GM23338 (cell line): ENCODE data around the gene MICAL3. TPM values are rescaled to one million over a fixed set of nuclear protein-coding genes. Genes with fewer than 3 reads are reported as not detected.

Experiments
- ATAC-seq: fragments of 200-7000 bp; cut with Tn5 transposase; 3 replicates; pipeline ENCODE4 v1.9.1; 2020
- DNase-seq: peaks from one replicate; pipeline ENCODE4 v3.0.0-alpha.2; 2015; ENCODE audit warnings: low spot score
- H2AFZ ChIP-seq: fragments of 200-600 bp; sonication (generic); 2 replicates; pipeline ENCODE4 v1.8.0; 2016; ENCODE audit warnings: antibody characterized with exemption, mild to moderate bottlenecking, moderate library complexity
- H3F3A ChIP-seq: fragments of 200-600 bp; sonication (generic); replicated peaks from 2 replicates; pipeline ENCODE4 v1.8.0; 2017; ENCODE audit warnings: antibody characterized with exemption, mixed run types, low read depth
- H3K27ac ChIP-seq: fragments of 200-600 bp; sonication (generic); 2 replicates; pipeline ENCODE4 v1.6.1; 2016; ENCODE audit warnings: low read depth
- H3K27me3 ChIP-seq: fragments of 200-600 bp; sonication (generic); 2 replicates; pipeline ENCODE4 v1.8.0; 2016; ENCODE audit warnings: mild to moderate bottlenecking, mixed run types, moderate library complexity; ENCODE audit not compliant: insufficient read depth
- H3K36me3 ChIP-seq: fragments of 200-600 bp; sonication (generic); 2 replicates; pipeline ENCODE4 v1.8.0; 2016; ENCODE audit warnings: mild to moderate bottlenecking; ENCODE audit not compliant: insufficient read depth
- H3K4me1 ChIP-seq: fragments of 200-600 bp; sonication (generic); 2 replicates; pipeline ENCODE4 v1.8.0; 2016; ENCODE audit warnings: mild to moderate bottlenecking, moderate library complexity; ENCODE audit not compliant: insufficient read depth
- H3K4me2 ChIP-seq: fragments of 200-600 bp; sonication (generic); 2 replicates; pipeline ENCODE4 v1.7.1; 2017; ENCODE audit warnings: mixed run types
- H3K4me3 ChIP-seq: fragments of 200-600 bp; sonication (generic); 2 replicates; pipeline ENCODE4 v1.6.1; 2016; ENCODE audit warnings: mixed run types
- H3K79me2 ChIP-seq: fragments of 200-600 bp; sonication (generic); replicated peaks from 2 replicates; pipeline ENCODE4 v1.8.0; 2017; ENCODE audit warnings: mild to moderate bottlenecking; ENCODE audit not compliant: insufficient read depth
- H3K9me2 ChIP-seq: fragments of 200-600 bp; sonication (generic); 2 replicates; pipeline ENCODE4 v1.8.0; 2017; ENCODE audit not compliant: insufficient read depth
- H4K20me1 ChIP-seq: fragments of 200-600 bp; sonication (generic); replicated peaks from 2 replicates; pipeline ENCODE4 v1.8.0; 2017; ENCODE audit warnings: mild to moderate bottlenecking; ENCODE audit not compliant: insufficient read depth
- H3K27ac Mint-ChIP-seq: 2 replicates; pipeline ENCODE4 v1.8.0; 2020; ENCODE audit warnings: inconsistent platforms, mild to moderate bottlenecking, moderate library complexity, mixed read lengths
- H3K27me3 Mint-ChIP-seq: 3 replicates; pipeline ENCODE4 v1.8.0; 2022; ENCODE audit warnings: low read depth, mild to moderate bottlenecking, moderate library complexity, mixed read lengths, inconsistent platforms; ENCODE audit not compliant: insufficient read depth, poor library complexity
- H3K36me3 Mint-ChIP-seq: 3 replicates; pipeline ENCODE4 v1.8.0; 2021; ENCODE audit warnings: low read depth, mild to moderate bottlenecking, inconsistent platforms, moderate library complexity, mixed read lengths
- H3K4me1 Mint-ChIP-seq: 3 replicates; pipeline ENCODE4 v1.8.0; 2020; ENCODE audit warnings: mild to moderate bottlenecking, inconsistent platforms, mixed read lengths
- H3K4me3 Mint-ChIP-seq: 3 replicates; pipeline ENCODE4 v1.8.0; 2021; ENCODE audit warnings: moderate library complexity, mild to moderate bottlenecking, inconsistent platforms, mixed read lengths
- H3K9me3 Mint-ChIP-seq: 3 replicates; pipeline ENCODE4 v1.8.0; 2020; ENCODE audit warnings: moderate library complexity, mild to moderate bottlenecking, inconsistent platforms, mixed read lengths
- CREB1 ChIP-seq: fragments of 250-450 bp; sonication (Bioruptor Pico); IDR thresholded peaks from 2 replicates; pipeline ENCODE4 v1.5.0; 2020; ENCODE audit warnings: low read depth, mild to moderate bottlenecking, moderate library complexity
- EZH2 ChIP-seq: fragments of 200-600 bp; sonication (generic); IDR thresholded peaks from one replicate; pipeline ENCODE4 v1.8.0; 2017; ENCODE audit warnings: antibody characterized with exemption, mild to moderate bottlenecking, low read depth; ENCODE audit not compliant: unreplicated experiment
- POLR2AphosphoS5 ChIP-seq: IDR thresholded peaks from 2 replicates; pipeline ENCODE4 v1.6.1; 2016; ENCODE audit warnings: antibody characterized with exemption, low read depth
- STAT1 ChIP-seq: IDR thresholded peaks from one replicate; pipeline ENCODE4 v1.6.1; 2016; ENCODE audit warnings: antibody characterized with exemption; ENCODE audit not compliant: unreplicated experiment
- ZNF114 ChIP-seq: fragments of 250-450 bp; sonication (Bioruptor Pico); IDR thresholded peaks from 2 replicates; pipeline ENCODE4 v1.5.0; 2020; ENCODE audit warnings: mild to moderate bottlenecking, moderate library complexity
- ZNF331 ChIP-seq: fragments of 250-450 bp; sonication (Bioruptor Pico); IDR thresholded peaks from 2 replicates; pipeline ENCODE4 v1.5.0; 2020; ENCODE audit warnings: low read depth, mild to moderate bottlenecking, moderate library complexity
- polyA plus RNA-seq: library from polyadenylated mRNA; unstranded; fragments of >200 nt; fragmentation: Nextera tagmentation; extraction: Ambion mirVana; gene quantifications from 2 replicates; pipeline ENCODE4 v1.2.1, GENCODE V29; 2016
- total RNA-seq: library from RNA; depleted of rRNA; stranded (reverse); fragments of >200 nt; shearing (Covaris generic); gene quantifications from 2 replicates; pipeline ENCODE4 v1.2.3, GENCODE V29; 2014
- TF ChIP-seq, protein P1 (sequence below), 2 experiments: fragments of 200-600 bp in 1 of 2; sonication (generic) in 1 of 2; conservative IDR thresholded peaks; 2 replicates each; pipeline versions ENCODE4 v1.5.1 to v1.6.1; 2016 to 2017; ENCODE audit warnings: antibody characterized with exemption in 2 of 2, low read depth in 2 of 2, mild to moderate bottlenecking in 2 of 2, moderate library complexity in 1 of 2
- TF ChIP-seq, protein P2 (sequence below): IDR thresholded peaks from 2 replicates; pipeline ENCODE4 v1.6.1; 2016; ENCODE audit warnings: antibody characterized with exemption
- TF ChIP-seq, protein P3 (sequence below): IDR thresholded peaks from one replicate; pipeline ENCODE4 v1.6.1; 2018; ENCODE audit warnings: antibody characterized with exemption; ENCODE audit not compliant: unreplicated experiment
- TF ChIP-seq, protein P4 (sequence below): fragments of 250-450 bp; sonication (Bioruptor Pico); IDR thresholded peaks from 2 replicates; pipeline ENCODE4 v1.5.0; 2020; ENCODE audit warnings: mild to moderate bottlenecking, moderate library complexity

Gene MICAL3
- total and polyA plus RNA-seq, 2 experiments from 2014 or later, result 10.1 to 33.9 TPM

DNA sequence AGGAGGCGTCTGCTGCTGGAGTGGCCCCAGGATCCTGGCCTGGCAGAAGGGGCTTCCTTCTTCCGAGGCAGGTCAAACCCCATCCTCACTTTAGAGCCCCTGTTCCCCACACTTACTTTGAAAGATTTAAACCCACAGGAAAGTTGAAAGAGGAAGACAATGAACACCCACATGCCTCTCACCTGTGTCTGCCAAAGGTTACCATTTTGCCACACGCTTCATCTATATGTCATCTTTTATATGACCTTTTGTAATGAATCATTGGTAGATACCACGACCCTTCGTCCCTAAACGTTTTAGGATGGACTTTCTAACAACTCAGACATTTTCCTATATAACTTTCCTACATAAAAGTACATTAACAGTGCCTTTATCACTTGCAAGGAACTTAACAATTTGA is 210.3 kb downstream of the MICAL3 start:
- Mint-ChIP-seq H3K4me1 (peaks cover 5% of the 10 kb centered on the region; the same call in 2 of the 3 replicates), H3K9me3 (no peaks in the 10 kb centered on the region), H3K36me3 (no peaks in the 10 kb centered on the region; the same call in 1 of the 3 replicates), H3K4me3 (no peak overlapping the region; the same call in 2 of the 3 replicates), H3K27me3 (peaks cover 5% of the 10 kb centered on the region), H3K27ac (no peak overlapping the region)
- no peak for DNase-seq
- ATAC-seq, result no peak
- H4K20me1 ChIP-seq, result no peaks in the 10 kb centered on the region
- no peaks in the 10 kb centered on the region for H3K4me1 ChIP-seq
- no peak overlapping the region for H3K4me3 ChIP-seq
- no peak overlapping the region for H3K4me2 ChIP-seq
- H3F3A ChIP-seq, result no peaks in the 10 kb centered on the region
- no peaks in the 10 kb centered on the region for H3K79me2 ChIP-seq
- H3K27ac ChIP-seq, result no peak overlapping the region
- no peaks in the 10 kb centered on the region for H3K36me3 ChIP-seq
- TF ChIP-seq, protein P1, sequence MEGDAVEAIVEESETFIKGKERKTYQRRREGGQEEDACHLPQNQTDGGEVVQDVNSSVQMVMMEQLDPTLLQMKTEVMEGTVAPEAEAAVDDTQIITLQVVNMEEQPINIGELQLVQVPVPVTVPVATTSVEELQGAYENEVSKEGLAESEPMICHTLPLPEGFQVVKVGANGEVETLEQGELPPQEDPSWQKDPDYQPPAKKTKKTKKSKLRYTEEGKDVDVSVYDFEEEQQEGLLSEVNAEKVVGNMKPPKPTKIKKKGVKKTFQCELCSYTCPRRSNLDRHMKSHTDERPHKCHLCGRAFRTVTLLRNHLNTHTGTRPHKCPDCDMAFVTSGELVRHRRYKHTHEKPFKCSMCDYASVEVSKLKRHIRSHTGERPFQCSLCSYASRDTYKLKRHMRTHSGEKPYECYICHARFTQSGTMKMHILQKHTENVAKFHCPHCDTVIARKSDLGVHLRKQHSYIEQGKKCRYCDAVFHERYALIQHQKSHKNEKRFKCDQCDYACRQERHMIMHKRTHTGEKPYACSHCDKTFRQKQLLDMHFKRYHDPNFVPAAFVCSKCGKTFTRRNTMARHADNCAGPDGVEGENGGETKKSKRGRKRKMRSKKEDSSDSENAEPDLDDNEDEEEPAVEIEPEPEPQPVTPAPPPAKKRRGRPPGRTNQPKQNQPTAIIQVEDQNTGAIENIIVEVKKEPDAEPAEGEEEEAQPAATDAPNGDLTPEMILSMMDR (conservative IDR thresholded peaks at IDR 0.05; ENCODE audit: low read depth in 2 of 2), result no peak
- TF ChIP-seq, protein P2, sequence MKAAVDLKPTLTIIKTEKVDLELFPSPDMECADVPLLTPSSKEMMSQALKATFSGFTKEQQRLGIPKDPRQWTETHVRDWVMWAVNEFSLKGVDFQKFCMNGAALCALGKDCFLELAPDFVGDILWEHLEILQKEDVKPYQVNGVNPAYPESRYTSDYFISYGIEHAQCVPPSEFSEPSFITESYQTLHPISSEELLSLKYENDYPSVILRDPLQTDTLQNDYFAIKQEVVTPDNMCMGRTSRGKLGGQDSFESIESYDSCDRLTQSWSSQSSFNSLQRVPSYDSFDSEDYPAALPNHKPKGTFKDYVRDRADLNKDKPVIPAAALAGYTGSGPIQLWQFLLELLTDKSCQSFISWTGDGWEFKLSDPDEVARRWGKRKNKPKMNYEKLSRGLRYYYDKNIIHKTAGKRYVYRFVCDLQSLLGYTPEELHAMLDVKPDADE, result no peak
- no peaks in the 10 kb centered on the region for H3K9me2 ChIP-seq
- no peaks in the 10 kb centered on the region for H3K27me3 ChIP-seq
- H2AFZ ChIP-seq, result no peak overlapping the region

DNA sequence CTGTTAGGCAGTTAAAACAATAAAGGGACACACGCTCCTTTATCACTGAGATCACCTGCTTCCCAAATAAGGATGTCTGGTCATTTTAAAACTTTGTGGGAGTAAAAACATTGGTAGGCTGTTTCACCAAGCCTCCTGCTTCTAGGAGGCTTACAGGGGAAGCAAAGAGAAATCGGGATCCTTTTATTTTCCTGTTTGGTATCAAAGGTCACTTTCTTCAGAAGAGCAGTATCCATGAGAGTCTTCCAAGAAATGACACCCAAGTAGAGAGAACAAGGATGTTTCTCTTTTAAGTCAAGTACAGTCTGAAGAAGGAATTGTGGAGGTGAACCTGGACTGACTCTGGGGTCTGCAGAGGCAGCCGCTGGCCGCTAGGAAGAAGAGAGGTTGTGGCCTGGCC is 213.2 kb downstream of the MICAL3 start:
- no peaks in the 10 kb centered on the region for H3F3A ChIP-seq
- H3K4me1 Mint-ChIP-seq, result peaks cover 5% of the 10 kb centered on the region; the same call in 2 of the 3 replicates
- TF ChIP-seq, protein P3, sequence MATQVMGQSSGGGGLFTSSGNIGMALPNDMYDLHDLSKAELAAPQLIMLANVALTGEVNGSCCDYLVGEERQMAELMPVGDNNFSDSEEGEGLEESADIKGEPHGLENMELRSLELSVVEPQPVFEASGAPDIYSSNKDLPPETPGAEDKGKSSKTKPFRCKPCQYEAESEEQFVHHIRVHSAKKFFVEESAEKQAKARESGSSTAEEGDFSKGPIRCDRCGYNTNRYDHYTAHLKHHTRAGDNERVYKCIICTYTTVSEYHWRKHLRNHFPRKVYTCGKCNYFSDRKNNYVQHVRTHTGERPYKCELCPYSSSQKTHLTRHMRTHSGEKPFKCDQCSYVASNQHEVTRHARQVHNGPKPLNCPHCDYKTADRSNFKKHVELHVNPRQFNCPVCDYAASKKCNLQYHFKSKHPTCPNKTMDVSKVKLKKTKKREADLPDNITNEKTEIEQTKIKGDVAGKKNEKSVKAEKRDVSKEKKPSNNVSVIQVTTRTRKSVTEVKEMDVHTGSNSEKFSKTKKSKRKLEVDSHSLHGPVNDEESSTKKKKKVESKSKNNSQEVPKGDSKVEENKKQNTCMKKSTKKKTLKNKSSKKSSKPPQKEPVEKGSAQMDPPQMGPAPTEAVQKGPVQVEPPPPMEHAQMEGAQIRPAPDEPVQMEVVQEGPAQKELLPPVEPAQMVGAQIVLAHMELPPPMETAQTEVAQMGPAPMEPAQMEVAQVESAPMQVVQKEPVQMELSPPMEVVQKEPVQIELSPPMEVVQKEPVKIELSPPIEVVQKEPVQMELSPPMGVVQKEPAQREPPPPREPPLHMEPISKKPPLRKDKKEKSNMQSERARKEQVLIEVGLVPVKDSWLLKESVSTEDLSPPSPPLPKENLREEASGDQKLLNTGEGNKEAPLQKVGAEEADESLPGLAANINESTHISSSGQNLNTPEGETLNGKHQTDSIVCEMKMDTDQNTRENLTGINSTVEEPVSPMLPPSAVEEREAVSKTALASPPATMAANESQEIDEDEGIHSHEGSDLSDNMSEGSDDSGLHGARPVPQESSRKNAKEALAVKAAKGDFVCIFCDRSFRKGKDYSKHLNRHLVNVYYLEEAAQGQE, result no peak
- TF ChIP-seq STAT1 (no peak), EZH2 (no peak), POLR2AphosphoS5 (no peak), CREB1 (CRISPR knock-in tag) (no peak), ZNF114 (no peak), ZNF331 (no peak)
- TF ChIP-seq, protein P4, sequence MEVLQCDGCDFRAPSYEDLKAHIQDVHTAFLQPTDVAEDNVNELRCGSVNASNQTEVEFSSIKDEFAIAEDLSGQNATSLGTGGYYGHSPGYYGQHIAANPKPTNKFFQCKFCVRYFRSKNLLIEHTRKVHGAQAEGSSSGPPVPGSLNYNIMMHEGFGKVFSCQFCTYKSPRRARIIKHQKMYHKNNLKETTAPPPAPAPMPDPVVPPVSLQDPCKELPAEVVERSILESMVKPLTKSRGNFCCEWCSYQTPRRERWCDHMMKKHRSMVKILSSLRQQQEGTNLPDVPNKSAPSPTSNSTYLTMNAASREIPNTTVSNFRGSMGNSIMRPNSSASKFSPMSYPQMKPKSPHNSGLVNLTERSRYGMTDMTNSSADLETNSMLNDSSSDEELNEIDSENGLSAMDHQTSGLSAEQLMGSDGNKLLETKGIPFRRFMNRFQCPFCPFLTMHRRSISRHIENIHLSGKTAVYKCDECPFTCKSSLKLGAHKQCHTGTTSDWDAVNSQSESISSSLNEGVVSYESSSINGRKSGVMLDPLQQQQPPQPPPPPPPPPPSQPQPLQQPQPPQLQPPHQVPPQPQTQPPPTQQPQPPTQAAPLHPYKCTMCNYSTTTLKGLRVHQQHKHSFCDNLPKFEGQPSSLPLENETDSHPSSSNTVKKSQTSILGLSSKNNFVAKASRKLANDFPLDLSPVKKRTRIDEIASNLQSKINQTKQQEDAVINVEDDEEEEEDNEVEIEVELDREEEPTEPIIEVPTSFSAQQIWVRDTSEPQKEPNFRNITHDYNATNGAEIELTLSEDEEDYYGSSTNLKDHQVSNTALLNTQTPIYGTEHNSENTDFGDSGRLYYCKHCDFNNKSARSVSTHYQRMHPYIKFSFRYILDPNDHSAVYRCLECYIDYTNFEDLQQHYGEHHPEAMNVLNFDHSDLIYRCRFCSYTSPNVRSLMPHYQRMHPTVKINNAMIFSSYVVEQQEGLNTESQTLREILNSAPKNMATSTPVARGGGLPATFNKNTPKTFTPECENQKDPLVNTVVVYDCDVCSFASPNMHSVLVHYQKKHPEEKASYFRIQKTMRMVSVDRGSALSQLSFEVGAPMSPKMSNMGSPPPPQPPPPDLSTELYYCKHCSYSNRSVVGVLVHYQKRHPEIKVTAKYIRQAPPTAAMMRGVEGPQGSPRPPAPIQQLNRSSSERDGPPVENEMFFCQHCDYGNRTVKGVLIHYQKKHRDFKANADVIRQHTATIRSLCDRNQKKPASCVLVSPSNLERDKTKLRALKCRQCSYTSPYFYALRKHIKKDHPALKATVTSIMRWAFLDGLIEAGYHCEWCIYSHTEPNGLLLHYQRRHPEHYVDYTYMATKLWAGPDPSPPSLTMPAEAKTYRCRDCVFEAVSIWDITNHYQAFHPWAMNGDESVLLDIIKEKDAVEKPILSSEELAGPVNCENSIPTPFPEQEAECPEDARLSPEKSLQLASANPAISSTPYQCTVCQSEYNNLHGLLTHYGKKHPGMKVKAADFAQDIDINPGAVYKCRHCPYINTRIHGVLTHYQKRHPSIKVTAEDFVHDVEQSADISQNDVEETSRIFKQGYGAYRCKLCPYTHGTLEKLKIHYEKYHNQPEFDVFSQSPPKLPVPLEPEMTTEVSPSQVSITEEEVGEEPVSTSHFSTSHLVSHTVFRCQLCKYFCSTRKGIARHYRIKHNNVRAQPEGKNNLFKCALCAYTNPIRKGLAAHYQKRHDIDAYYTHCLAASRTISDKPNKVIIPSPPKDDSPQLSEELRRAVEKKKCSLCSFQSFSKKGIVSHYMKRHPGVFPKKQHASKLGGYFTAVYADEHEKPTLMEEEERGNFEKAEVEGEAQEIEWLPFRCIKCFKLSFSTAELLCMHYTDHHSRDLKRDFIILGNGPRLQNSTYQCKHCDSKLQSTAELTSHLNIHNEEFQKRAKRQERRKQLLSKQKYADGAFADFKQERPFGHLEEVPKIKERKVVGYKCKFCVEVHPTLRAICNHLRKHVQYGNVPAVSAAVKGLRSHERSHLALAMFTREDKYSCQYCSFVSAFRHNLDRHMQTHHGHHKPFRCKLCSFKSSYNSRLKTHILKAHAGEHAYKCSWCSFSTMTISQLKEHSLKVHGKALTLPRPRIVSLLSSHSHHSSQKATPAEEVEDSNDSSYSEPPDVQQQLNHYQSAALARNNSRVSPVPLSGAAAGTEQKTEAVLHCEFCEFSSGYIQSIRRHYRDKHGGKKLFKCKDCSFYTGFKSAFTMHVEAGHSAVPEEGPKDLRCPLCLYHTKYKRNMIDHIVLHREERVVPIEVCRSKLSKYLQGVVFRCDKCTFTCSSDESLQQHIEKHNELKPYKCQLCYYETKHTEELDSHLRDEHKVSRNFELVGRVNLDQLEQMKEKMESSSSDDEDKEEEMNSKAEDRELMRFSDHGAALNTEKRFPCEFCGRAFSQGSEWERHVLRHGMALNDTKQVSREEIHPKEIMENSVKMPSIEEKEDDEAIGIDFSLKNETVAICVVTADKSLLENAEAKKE, result no peak

More for the DNA sequence above, 213.2 kb downstream of the MICAL3 start:
- no peak overlapping the region for H3K4me3 ChIP-seq
- H3K4me1 ChIP-seq, result no peaks in the 10 kb centered on the region
- no peak overlapping the region for H3K27ac ChIP-seq
- no peak overlapping the region for H3K4me2 ChIP-seq
- Mint-ChIP-seq H3K9me3 (no peaks in the 10 kb centered on the region), H3K27ac (no peak overlapping the region), H3K27me3 (peaks cover 6% of the 10 kb centered on the region), H3K4me3 (no peak overlapping the region), H3K36me3 (peaks cover 4% of the 10 kb centered on the region)
- H3K79me2 ChIP-seq, result no peaks in the 10 kb centered on the region
- ATAC-seq (no peak), DNase-seq (no peak)
- peaks cover 5% of the 10 kb centered on the region; the same call in 1 of the 2 replicates for H3K36me3 ChIP-seq
- no peaks in the 10 kb centered on the region for H4K20me1 ChIP-seq
- H3K9me2 ChIP-seq, result no peaks in the 10 kb centered on the region
- H2AFZ ChIP-seq, result no peak overlapping the region
- no peaks in the 10 kb centered on the region for H3K27me3 ChIP-seq
